CD4-positive, alpha-beta memory T cell (primary cell): ENCODE results near the gene CACFD1. TPM values are rescaled to one million over a fixed set of nuclear protein-coding genes. Genes with fewer than 3 reads are reported as not detected.

ENCODE experiments used
- CTCF ChIA-PET: fragments of 350-600 bp; sonication (Branson Sonifier 250); formaldehyde crosslinking; loops from one replicate; lab custom pipeline; 2021; ENCODE audit warnings: inconsistent platforms; ENCODE audit not compliant: partially characterized antibody; lab: Charles Lee
- POLR2A ChIA-PET: fragments of 350-600 bp; sonication (Branson Sonifier 250); formaldehyde crosslinking; loops from one replicate; lab custom pipeline; 2021; ENCODE audit not compliant: partially characterized antibody; lab: Charles Lee
- DNase-seq, 5 donors: peaks; one replicate each; pipeline versions ENCODE4 v3.0.0 to v3.0.0-alpha.2; 2020 to 2022; ENCODE audit warnings: mixed read lengths in 1 of 5
- H3K27ac ChIP-seq: one replicate; pipeline ENCODE4 v1.7.0; 2013; ENCODE audit warnings: low read depth, low read length
- H3K27me3 ChIP-seq: 2 replicates; pipeline ENCODE4 v1.7.0; 2013; ENCODE audit warnings: mild to moderate bottlenecking, low read length, moderate library complexity; ENCODE audit not compliant: insufficient read depth
- H3K36me3 ChIP-seq: 2 replicates; pipeline ENCODE4 v1.7.0; 2013; ENCODE audit warnings: mild to moderate bottlenecking, low read length, moderate library complexity; ENCODE audit not compliant: insufficient read depth
- H3K4me1 ChIP-seq: 2 replicates; pipeline ENCODE4 v1.7.0; 2013; ENCODE audit warnings: mild to moderate bottlenecking, low read length, moderate library complexity; ENCODE audit not compliant: insufficient read depth
- H3K4me3 ChIP-seq, 2 donors: one replicate each; pipeline ENCODE4 v1.7.0; 2013; ENCODE audit warnings: low read length in 2 of 2, mild to moderate bottlenecking in 1 of 2
- H3K9me3 ChIP-seq, 2 donors: one replicate each; pipeline ENCODE4 v1.7.0; 2013; ENCODE audit warnings: low read length in 2 of 2, control low read depth in 1 of 2; ENCODE audit not compliant: control insufficient read depth in 1 of 2
- H3K27ac Mint-ChIP-seq, 7 donors: one replicate each; pipeline ENCODE4 v1.8.0; 2020 to 2021; ENCODE audit warnings: mixed read lengths in 7 of 7, mild to moderate bottlenecking in 6 of 7, inconsistent platforms in 3 of 7, moderate library complexity in 3 of 7
- H3K27me3 Mint-ChIP-seq, 2 donors: one replicate each; pipeline ENCODE4 v1.8.0; 2020 to 2021; ENCODE audit warnings: mixed read lengths in 2 of 2
- H3K36me3 Mint-ChIP-seq, 2 donors: one replicate each; pipeline ENCODE4 v1.8.0; 2020 to 2021; ENCODE audit warnings: mixed read lengths in 2 of 2, inconsistent platforms in 1 of 2, mild to moderate bottlenecking in 1 of 2
- H3K4me1 Mint-ChIP-seq, 4 donors: one replicate each; pipeline ENCODE4 v1.8.0; 2020 to 2021; ENCODE audit warnings: mixed read lengths in 4 of 4, mild to moderate bottlenecking in 1 of 4
- H3K4me3 Mint-ChIP-seq, 8 donors: one replicate each; pipeline ENCODE4 v1.8.0; 2020 to 2021; ENCODE audit warnings: mixed read lengths in 8 of 8, mild to moderate bottlenecking in 7 of 8, moderate library complexity in 6 of 8, inconsistent platforms in 3 of 8
- H3K9me3 Mint-ChIP-seq, 8 donors: one replicate each; pipeline ENCODE4 v1.8.0; 2020 to 2021; ENCODE audit warnings: mixed read lengths in 8 of 8, mild to moderate bottlenecking in 5 of 8, inconsistent platforms in 3 of 8, moderate library complexity in 1 of 8
- intact Hi-C: fragments of 100-400 bp; cut with micrococcal nuclease; formaldehyde crosslinking; loops from one replicate; pipeline ENCODE4 v1.15.1; 2023
- polyA plus RNA-seq, 2 donors: library from polyadenylated mRNA; unstranded; fragments of 300-500 nt; fragmentation: Illumina TruSeq; gene quantifications; one replicate each; pipeline ENCODE4 v1.2.3, GENCODE V29; 2021
- total RNA-seq, 2 experiments: library from RNA; stranded (reverse); gene quantifications; one replicate each; pipeline ENCODE4 v1.2.3, GENCODE V29; 2021

The CACFD1 gene
- total and polyA plus RNA-seq, 4 experiments from 2014 or later = 2.5 to 3.4 (median 2.8) TPM

GRCh38 chr9:133493845-133494540 lies 34.2 kb downstream of the CACFD1 start:
- ChIA-PET CTCF (interaction anchor here (1.3 kb wide), 1 partner anchor 255 kb away, joined by 3 read pairs; no protein-coding TSS in a partner anchor), POLR2A (no interaction called here)

GRCh38 chr9:133494636-133495326 lies 35.0 kb downstream of the CACFD1 start:
- intact Hi-C loops = no loop called here
- Mint-ChIP-seq H3K27me3 (peaks cover 5 to 9% of the 10 kb centered on the region in 2 donors), H3K4me3 (no peak overlapping the region), H3K27ac (no peak overlapping the region), H3K9me3 (no peaks in the 10 kb centered on the region), H3K4me1 (no peaks in the 10 kb centered on the region), H3K36me3 (no peaks in the 10 kb centered on the region)
- no peaks in the 10 kb centered on the region for H3K9me3 ChIP-seq
- no peaks in the 10 kb centered on the region for H3K4me1 ChIP-seq
- H3K4me3 ChIP-seq = no peak overlapping the region
- no peaks in the 10 kb centered on the region for H3K27me3 ChIP-seq
- H3K27ac ChIP-seq = no peak overlapping the region
- no peaks in the 10 kb centered on the region for H3K36me3 ChIP-seq
- POLR2A ChIA-PET = no interaction called here
- CTCF ChIA-PET = interaction anchor here (1.1 to 2.0 kb wide), 4 partner anchors 8 to 316 kb away, joined by 3 to 11 read pairs (median 6); no protein-coding TSS in a partner anchor
- DNase-seq = no peak

More at GRCh38 chr9:133493845-133494540, 34.2 kb downstream of the CACFD1 start:
- H3K36me3 ChIP-seq = no peaks in the 10 kb centered on the region
- no peak overlapping the region for H3K27ac ChIP-seq
- no peaks in the 10 kb centered on the region for H3K9me3 ChIP-seq
- Mint-ChIP-seq H3K9me3 (no peaks in the 10 kb centered on the region), H3K36me3 (no peaks in the 10 kb centered on the region), H3K4me1 (no peaks in the 10 kb centered on the region), H3K27me3 (peaks cover 7 to 14% of the 10 kb centered on the region in 2 donors), H3K27ac (no peak overlapping the region), H3K4me3 (no peak overlapping the region)
- H3K27me3 ChIP-seq = no peaks in the 10 kb centered on the region
- intact Hi-C loops = no loop called here
- no peaks in the 10 kb centered on the region for H3K4me1 ChIP-seq
- H3K4me3 ChIP-seq = no peak overlapping the region
- no peak for DNase-seq

GRCh38 chr9:133495327-133496293 lies 35.8 kb downstream of the CACFD1 start:
- Histone ChIP-seq H3K4me1 (no peaks in the 10 kb centered on the region), H3K4me3 (no peak overlapping the region), H3K27me3 (no peaks in the 10 kb centered on the region), H3K27ac (no peak overlapping the region), H3K36me3 (no peaks in the 10 kb centered on the region), H3K9me3 (no peaks in the 10 kb centered on the region)
- peaks cover 8 to 11% of the 10 kb centered on the region in 2 donors for H3K27me3 Mint-ChIP-seq
- intact Hi-C loops = no loop called here
- DNase-seq = no peak
- POLR2A ChIA-PET = no interaction called here
- peaks cover 0 to 5% (median under 1%) of the 10 kb centered on the region in 8 donors for H3K9me3 Mint-ChIP-seq
- H3K4me1 Mint-ChIP-seq = no peaks in the 10 kb centered on the region
- CTCF ChIA-PET = interaction anchor here (0.7 to 2.0 kb wide), 4 partner anchors 9 to 393 kb away, joined by 3 to 11 read pairs (median 7); no protein-coding TSS in a partner anchor
- no peak overlapping the region for H3K4me3 Mint-ChIP-seq
- no peaks in the 10 kb centered on the region for H3K36me3 Mint-ChIP-seq
- no peak overlapping the region for H3K27ac Mint-ChIP-seq

- H3K36me3 Mint-ChIP-seq = peaks cover 0 to 4% of the 10 kb centered on the region in 2 donors
- H3K27me3 ChIP-seq = no peaks in the 10 kb centered on the region
- no peaks in the 10 kb centered on the region for H3K4me1 Mint-ChIP-seq
- peaks cover 0 to 20% (median 14%) of the 10 kb centered on the region in 8 donors for H3K9me3 Mint-ChIP-seq
- no peaks in the 10 kb centered on the region for H3K4me1 ChIP-seq
- peaks cover 0 to 1% of the 10 kb centered on the region in 2 donors for H3K9me3 ChIP-seq
- CTCF ChIA-PET = interaction anchor here (2.0 kb wide), 1 partner anchor 10 kb away, joined by 10 read pairs; no protein-coding TSS in a partner anchor
- no peak overlapping the region for H3K4me3 ChIP-seq
- intact Hi-C loops = no loop called here
- peaks cover 9 to 11% of the 10 kb centered on the region in 2 donors for H3K27me3 Mint-ChIP-seq
- H3K36me3 ChIP-seq = no peaks in the 10 kb centered on the region
- no peak overlapping the region for H3K4me3 Mint-ChIP-seq
- POLR2A ChIA-PET = no interaction called here
- DNase-seq = no peak
- no peak overlapping the region for H3K27ac Mint-ChIP-seq
- H3K27ac ChIP-seq = no peak overlapping the region
These were observed 37.4 kb downstream of the CACFD1 start for GRCh38 chr9:133496861-133497842.

GRCh38 chr9:133499132-133499891 lies 39.5 kb downstream of the CACFD1 start:
- no peak for DNase-seq
- no peaks in the 10 kb centered on the region for H3K36me3 ChIP-seq
- peaks cover 0 to 35% (median 22%) of the 10 kb centered on the region in 8 donors for H3K9me3 Mint-ChIP-seq
- no peak overlapping the region for H3K27ac Mint-ChIP-seq
- H3K27ac ChIP-seq = no peak overlapping the region
- no peaks in the 10 kb centered on the region for H3K4me1 ChIP-seq
- intact Hi-C loops = no loop called here
- peaks cover 0 to 4% of the 10 kb centered on the region in 2 donors for H3K36me3 Mint-ChIP-seq
- H3K9me3 ChIP-seq = peaks cover 0 to 4% of the 10 kb centered on the region in 2 donors
- peaks cover 14 to 17% of the 10 kb centered on the region in 2 donors for H3K27me3 Mint-ChIP-seq
- H3K27me3 ChIP-seq = no peaks in the 10 kb centered on the region
- H3K4me1 Mint-ChIP-seq = no peaks in the 10 kb centered on the region
- ChIA-PET POLR2A (no interaction called here), CTCF (no interaction called here)
- no peak overlapping the region for H3K4me3 Mint-ChIP-seq
- no peak overlapping the region for H3K4me3 ChIP-seq

GRCh38 chr9:133499892-133500270 lies 40.1 kb downstream of the CACFD1 start:
- H3K4me1 Mint-ChIP-seq = no peaks in the 10 kb centered on the region
- Histone ChIP-seq H3K36me3 (no peaks in the 10 kb centered on the region), H3K9me3 (peaks cover 0 to 4% of the 10 kb centered on the region in 2 donors), H3K27ac (no peak overlapping the region), H3K27me3 (no peaks in the 10 kb centered on the region), H3K4me3 (no peak overlapping the region), H3K4me1 (no peaks in the 10 kb centered on the region)
- H3K4me3 Mint-ChIP-seq = no peak overlapping the region
- POLR2A ChIA-PET = no interaction called here
- CTCF ChIA-PET = no interaction called here
- no peak overlapping the region for H3K27ac Mint-ChIP-seq
- peaks cover 0 to 4% of the 10 kb centered on the region in 2 donors for H3K36me3 Mint-ChIP-seq
- intact Hi-C loops = no loop called here
- peaks cover 15 to 17% of the 10 kb centered on the region in 2 donors for H3K27me3 Mint-ChIP-seq
- DNase-seq = no peak
- H3K9me3 Mint-ChIP-seq = peaks cover 0 to 35% (median 22%) of the 10 kb centered on the region in 8 donors
